A549 treated with Hydrocortisone at 1 μM for 4 hours (cell line): ENCODE measurements around the gene SPX. TPM values are rescaled to one million over a fixed set of nuclear protein-coding genes. Genes with fewer than 3 reads are reported as not detected.

Experiments used
- total RNA-seq: library from RNA; stranded (reverse); fragments of 200-300 nt; extraction: Qiagen RNA extraction; gene quantifications from 5 replicates; pipeline ENCODE4 v1.2.3, GENCODE V29; 2022

SPX gene, protein sequence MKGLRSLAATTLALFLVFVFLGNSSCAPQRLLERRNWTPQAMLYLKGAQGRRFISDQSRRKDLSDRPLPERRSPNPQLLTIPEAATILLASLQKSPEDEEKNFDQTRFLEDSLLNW
- total RNA-seq = 3.7 to 4.3 TPM (median 4.0 TPM) in 5 replicates

DNA sequence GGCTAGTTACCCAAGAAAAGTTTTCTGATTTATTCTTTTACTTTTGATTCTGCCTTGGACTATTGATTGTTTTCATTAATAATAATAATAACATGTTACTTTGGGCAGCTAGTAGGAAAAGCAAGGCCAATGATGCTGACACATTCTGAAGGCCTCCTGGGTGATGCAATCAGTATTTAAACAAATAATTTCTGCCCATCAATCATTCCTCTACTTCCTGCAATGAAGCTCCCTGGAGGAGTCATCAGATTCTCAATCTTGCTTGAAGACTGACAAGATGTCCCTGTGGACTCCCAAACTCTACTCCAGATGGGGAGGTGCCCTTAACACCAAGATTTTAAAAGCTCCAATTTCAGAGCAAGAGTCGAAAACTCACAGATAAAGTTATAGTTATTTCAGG lies at the start of gene SPX:
SPX (plus strand) TSS at position 244 of the 400 bp plus-strand sequence. CDS start 177 bp downstream, outside the sequence.

DNA sequence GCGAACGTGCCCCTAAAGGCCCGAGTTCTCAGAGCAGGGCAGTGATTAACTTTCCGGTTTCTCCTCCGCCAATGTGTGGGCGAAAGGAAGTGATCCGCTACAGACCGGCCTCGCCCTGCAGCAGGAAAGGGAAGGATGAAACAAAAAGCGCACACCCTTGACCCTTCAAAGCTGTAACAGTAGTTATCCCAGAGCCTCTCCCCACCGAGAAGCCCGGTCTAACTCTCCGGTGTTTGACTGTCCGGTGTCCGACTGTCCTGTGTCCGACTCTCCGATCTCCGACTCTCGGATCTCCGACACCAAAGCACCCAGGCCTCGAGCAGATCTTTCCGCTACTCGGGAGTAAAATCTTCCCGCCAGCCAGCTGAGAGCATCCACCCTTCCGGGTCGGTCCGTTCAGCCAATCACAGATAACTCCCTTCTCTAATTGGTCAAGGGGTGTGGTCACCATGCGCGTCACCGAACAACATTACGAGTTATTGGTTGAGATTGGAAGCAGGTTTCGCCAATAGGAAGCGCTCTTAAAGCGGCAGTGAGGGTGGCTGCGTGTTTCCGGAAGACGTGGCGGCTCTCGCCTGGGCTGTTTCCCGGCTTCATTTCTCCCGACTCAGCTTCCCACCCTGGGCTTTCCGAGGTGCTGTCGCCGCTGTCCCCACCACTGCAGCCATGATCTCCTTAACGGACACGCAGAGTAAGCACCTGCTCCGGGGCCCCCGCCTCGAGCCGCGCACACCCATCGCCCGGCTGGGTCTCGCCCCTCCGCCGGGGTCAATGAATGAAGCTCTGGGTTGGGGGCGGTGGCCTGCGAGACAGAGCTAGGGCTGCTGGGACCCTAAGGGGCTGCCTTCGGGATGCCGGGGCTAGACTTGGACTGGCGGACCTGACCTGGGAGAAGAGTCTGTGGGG lies 24.6 kb upstream of the SPX start, which contains the start of the genes GOLT1B and RECQL:
GOLT1B (plus strand) TSS at position 532 of the 906 bp plus-strand sequence; CDS start at position 667, 135 bp downstream.
RECQL (minus strand) TSS at position 378 of the 906 bp plus-strand sequence. CDS start 2,065 bp downstream, outside the sequence.

Other genes starting within 250 kb of the SPX start
- gene SLCO1A2, start 191.4 kb upstream of the SPX start, total RNA-seq = 0.02 TPM in 1 of 5 replicates, not detected in the others
- not detected in 5 replicates for gene IAPP, start 153.4 kb upstream of the SPX start, total RNA-seq
- gene PYROXD1, start 88.6 kb upstream of the SPX start, total RNA-seq = 6.1 to 8.7 TPM (median 6.8 TPM) in 5 replicates
- gene RECQL, start 24.7 kb upstream of the SPX start, total RNA-seq = 48.2 to 97.6 TPM (median 64.6 TPM) in 5 replicates
- 84.1 to 114 TPM (median 90.2 TPM) in 5 replicates for gene GOLT1B, start 24.5 kb upstream of the SPX start, total RNA-seq
- gene GYS2, start 78.6 kb downstream of the SPX start, total RNA-seq = 0.06 TPM in 1 of 5 replicates, not detected in the others
- gene LDHB, start 131.5 kb downstream of the SPX start, total RNA-seq = 1,531 to 1,787 TPM (median 1,624 TPM) in 5 replicates
- gene KCNJ8, start 248.4 kb downstream of the SPX start, total RNA-seq = 0.22 to 0.47 TPM (median 0.32 TPM) in 5 replicates